ENCODE data around the gene RALGAPB.

Gene RALGAPB

DNA sequence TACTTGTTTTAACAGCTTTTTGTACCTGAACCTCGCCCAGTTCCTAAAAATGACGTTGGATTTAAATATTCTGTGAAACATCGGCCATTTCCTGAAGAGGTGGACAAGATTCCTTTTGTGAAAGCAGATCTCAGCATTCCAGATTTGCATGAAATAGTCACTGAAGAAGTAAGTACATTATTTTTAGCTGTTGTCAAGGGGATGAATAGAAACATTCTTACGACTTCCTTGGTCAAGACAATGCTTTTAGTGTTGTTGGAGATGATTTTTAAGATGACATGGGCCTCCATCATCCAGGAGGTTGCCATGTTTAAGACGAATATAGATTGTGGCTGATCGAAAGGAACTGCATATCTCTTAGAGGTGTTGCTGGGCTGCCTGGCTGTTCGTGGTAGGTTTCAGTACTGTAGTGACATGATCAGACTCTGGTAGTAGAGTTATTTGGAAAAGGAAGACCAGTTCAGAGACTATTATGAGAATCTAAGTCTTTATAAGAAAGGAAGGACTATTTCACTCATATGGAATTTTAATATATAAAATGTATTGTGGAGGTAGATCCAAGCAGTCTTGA lies 78.5 kb downstream of the RALGAPB start:
- no peak for DNase-seq

DNA sequence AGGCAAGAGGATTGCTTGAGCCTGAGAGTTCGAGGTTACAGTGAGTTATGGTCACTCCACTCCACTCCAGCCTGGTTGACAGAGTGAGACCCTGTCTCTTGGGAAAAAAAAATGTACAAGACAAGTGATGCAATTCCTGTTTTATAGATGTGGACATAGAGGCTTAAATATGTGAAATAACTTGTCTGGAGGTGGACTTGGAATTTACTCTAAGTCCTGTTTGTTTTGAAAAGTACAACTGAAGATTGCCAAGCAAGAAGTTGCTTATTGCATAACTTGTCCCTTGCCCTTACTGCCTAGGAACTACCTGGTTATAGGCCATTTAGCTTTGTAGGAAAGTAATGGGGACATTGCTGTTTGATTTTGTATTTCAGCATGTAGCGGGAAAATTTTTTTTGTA lies 82.3 kb downstream of the RALGAPB start:
- DNase-seq, result no peak

- DNase-seq, result no peak
These were observed 82.8 kb downstream of the RALGAPB start for GRCh38 chr20:38555395-38555794.

- DNase-seq, result no peak
These were observed 84.5 kb downstream of the RALGAPB start for GRCh38 chr20:38557174-38557573.

DNA sequence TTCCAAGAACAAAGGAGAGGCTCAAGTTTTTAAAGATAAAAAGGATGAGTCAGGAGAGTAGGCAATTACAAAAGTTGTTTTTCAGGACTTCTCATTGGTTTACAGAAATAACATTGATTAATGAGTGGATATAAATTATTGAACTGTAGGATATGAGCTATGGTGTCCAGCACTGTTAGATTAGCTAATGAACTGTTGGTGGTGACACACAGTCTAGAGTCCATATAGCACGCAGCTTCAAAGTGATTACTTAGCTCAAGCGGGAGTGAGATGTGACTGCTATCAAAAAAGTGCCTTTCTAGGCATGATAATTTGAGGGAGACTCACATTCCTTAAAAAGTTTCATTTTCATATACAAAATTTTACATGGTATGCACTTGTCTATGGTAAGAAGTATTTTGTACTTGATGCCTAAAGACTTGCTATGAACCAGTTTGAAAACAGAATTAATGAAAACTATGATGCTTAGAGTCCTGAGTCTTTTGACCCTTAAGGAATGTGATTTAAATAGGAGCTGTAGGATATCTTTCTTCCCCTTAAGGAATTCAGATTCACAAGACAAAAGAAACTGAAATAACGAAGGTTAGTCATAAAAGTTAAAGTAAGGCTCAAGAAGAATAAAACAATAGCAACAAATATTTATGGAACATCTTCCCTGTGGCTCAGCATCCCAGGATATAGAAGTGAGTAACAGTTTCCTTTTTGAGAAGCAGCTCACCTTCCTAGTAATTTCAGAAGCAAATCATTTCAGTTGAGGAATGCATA lies 86.1 kb downstream of the RALGAPB start:
- no peak for DNase-seq

GRCh38 chr20:38559764-38560163 lies 87.1 kb downstream of the RALGAPB start:
- DNase-seq, result no peak

DNA sequence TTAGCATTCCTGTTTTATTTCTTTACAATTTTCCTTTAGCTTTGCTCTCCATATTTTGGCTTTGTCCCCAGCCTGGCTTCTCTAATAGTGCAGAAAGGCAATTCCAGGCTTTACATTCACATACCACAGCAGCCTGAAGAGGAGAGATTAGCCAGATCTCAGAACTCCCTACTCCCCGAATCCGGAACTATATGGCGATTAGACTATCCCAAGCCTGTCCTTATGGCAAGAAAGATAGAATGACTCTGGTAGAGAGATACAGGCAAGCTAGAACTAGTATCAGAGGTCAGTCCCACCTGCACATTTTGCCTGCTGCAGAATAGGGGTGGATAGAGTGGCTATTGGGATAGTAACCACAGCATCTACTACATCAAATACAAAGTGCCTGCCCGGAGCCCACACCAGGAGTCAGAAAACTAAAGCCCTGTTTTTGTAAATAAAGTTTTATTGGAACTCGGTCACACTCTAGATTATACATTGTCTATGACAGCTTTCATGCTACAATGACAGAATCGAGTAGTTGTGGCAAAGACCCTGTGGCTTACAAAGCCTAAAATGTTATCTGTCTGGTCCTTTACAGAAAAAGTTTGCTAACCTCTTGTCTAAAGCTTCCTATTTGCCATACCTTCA lies 91.3 kb downstream of the RALGAPB start:
- no peak for DNase-seq

GRCh38 chr20:38564680-38565079 lies 92.0 kb downstream of the RALGAPB start:
- DNase-seq, result no peak

- DNase-seq, result no peak
These were observed 93.5 kb downstream of the RALGAPB start for GRCh38 chr20:38566036-38566598.

DNA sequence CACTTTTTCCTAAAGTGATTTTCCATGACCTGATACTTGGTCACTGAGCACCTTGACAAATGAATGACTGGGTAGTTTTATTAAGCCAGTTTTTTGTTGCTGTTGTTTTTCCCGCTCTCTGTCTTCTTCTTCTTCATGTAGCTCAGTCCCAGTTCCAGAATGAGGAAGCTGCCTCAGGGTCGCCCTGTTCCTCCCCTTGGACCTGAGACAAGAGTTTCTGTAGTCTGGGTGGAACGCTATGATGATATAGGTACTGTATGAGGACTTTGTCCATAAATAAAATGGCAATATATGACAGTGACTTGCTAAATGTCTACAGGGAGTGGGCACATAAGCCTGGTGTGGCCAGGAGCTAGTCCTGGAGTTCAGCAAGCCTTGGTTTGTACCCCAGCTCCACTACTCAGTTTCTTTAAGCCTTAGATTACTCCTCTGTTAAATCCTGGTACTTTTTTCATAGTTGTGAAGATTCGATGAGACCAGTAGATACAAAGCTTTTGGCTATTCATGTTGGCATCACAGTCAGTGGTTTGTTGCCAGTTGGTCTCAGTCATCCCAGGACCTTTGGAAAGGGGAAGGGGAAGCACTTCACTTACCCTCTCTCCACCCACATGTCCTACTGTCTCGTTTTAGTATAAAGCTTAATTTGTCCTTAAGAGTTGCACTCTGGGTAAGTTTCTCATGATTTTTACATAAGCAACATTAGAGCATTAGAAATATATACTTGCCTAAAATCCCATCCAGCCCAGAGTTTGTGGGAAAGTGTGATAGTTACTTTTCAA lies 97.3 kb downstream of the RALGAPB start:
- no peak for DNase-seq

DNA sequence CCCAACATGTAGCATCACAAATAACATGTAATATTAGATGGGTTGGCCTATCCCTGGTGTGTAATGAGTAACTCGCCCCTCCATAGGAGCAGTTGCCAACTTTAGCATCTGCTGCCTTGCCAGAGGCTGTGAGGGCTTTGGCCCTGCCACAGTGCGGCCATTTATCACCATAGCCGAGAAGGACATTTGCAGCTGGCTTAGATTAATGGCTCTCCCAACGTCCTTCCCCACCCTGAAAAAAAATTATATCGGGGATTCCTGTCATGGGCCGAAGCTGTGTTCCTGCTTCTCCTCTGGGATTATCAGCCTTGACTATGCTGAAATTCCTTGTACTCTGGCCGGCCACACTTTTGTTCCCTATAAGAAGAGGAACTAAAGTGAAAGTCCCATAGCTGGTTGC lies 100.8 kb downstream of the RALGAPB start:
- DNase-seq, result no peak

DNA sequence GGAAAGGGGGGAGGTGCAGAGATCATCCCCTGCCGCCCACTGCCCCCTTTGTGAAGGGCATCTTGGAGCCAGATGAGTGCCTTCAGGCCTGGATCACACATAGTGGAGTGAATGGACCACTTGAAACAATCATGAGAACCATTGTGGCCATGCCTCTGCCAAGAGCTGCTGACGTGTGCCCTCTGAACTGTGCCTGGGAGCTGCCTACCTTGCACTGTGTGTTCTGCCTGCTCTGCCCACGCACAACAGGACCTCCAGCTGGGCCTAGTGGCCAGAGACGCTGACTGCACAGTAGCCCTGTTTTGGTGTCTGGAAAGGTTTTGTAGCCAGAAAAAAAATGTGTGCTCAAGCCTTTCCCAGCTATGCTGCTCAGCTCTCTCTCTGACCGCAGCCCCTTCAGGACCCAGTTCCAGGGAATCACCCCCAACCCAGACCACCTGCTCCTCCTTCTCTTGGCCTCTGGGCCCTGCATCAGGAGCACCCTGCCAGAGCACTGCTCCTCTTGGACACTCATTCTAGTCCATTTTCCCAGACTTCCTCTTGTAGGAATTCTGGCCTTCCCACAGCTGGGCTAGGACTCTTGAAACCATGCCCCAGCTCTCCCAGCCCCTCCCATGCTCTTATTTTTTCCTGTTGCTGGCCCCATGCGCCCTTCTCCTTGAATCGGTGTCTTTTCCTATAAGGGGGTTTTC lies 106.7 kb downstream of the RALGAPB start:
- DNase-seq, result no peak

DNA sequence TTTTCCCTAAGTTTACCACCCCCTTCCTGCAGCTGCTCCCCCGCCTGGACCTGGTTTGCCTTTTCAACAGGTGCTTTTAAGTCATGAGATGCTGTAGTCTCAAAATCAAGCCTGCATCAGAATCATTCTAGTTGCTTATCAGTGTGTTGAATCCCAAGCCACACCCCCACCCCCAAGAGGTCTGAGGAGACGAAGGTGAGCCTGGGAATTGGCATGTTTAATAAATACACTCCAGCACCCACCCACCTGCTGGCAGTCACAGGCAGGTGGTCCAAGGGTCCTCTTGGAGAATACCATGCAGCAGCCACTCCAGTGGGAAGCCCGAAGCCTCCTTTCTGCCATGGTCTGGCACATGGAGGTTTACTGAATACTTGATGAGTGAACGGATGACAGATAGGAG lies 107.3 kb downstream of the RALGAPB start:
- no peak for DNase-seq

DNA sequence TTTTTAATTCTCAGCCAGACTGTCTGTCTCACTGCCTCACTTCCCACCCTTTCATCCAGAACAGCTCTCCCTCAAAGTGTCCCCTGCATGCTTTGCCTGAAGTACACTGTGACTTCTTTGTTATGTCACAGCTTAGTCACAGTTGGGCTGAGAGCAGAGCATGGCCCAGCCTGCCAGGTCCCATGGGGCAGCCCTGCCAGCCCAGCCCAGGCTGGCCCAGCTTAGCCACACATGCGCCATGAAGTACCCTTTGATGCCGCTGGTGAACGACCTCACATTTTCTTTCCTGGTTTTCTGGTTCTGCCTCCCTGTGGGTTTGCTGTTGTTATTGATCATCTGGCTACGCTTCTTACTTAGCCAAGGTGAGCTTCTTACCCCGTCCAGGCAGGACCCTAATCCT lies 108.4 kb downstream of the RALGAPB start, which contains the start of gene ADIG:
TSS of gene ADIG (plus strand) at position 185 of the 400 bp plus-strand sequence. CDS start at position 239, 54 bp downstream.
- no peak for DNase-seq

DNA sequence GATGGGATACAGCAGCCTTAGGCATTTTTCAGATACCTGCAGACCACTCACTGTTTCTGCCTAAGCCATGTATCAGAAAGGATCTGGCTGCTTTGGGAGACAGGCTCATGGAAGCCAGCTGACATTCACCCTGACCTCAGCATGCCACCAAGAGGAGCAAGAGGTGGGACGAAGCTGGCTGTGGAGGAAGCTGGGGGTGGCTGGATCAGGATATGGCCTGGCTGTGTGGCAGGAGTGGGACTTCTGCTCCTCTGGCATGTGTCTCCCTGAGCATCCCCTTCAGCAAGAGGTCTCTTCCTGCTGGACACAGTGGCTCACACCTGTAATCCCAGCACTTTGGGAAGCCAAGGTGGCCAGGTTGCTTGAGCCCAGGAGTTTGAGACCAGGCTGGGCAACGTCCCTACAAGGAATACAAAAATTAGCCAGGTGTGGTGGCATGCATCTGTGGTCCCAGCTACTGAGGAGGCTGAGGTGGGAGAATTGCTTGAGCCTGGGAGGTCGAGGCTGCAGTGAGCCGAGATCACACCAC lies 109.3 kb downstream of the RALGAPB start:
- no peak for DNase-seq

GRCh38 chr20:38583306-38583705 lies 110.7 kb downstream of the RALGAPB start:
- DNase-seq, result no peak

GRCh38 chr20:38584099-38584763 lies 111.6 kb downstream of the RALGAPB start:
- DNase-seq, result no peak

DNA sequence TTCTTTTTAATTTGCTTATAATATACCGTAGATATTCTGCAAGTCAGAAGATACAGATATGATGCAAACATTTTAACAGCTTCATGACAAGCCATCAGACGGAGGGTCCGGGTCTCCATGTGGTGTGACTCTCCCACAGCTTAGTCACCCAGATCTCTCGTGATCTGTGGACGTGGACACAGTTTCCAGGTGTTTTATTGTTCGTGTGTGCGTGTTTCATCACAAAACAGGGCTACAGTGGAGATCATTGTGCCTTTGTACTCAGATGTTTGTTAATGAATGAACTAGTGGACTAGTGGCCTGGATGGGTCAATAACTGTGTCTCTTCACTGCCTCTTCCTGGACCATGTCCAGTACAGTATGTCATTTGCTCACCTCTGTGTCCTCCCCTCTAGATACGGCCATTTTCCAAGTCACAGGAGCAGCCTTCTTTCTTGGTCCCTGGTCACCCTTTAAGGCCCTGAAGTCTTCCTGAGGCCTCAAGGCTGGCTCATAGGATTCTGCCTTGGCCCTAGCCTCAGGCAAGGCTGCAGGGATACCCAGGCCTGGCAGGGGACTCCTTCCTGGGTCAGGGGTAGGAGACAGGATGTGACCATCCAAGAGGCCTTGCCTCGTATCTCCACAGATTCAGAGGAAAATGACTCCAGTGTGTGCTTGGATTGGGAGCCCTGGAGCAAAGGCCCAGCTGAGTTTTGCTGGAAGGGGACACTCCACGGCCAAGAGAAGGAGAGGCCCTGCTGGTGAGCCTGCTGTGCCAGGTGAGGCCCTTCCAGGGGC lies 112.9 kb downstream of the RALGAPB start:
- DNase-seq, result no peak

DNA sequence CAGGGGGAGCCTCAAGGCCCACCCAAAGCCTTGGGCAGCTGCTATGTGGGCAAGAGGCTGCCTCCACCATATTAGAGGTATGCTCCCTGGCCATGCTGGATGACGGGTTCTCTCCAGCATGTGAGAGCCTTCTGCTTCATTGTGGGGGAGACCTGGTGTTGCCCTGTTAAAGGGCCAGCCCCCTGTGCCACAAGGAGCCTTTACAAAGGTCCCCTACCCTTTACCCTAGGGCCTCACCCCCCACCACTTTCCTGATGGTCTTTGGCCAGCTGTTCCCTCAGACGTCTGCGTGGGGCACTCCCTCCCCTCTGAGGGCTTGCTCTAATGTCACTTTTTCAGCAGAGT lies 113.5 kb downstream of the RALGAPB start:
- DNase-seq, result no peak

GRCh38 chr20:38588303-38588702 lies 115.7 kb downstream of the RALGAPB start:
- DNase-seq, result no peak

- no peak for DNase-seq
These were observed 116.7 kb downstream of the RALGAPB start for GRCh38 chr20:38589351-38589750.
